HepG2 (cell line): ENCODE measurements around the gene GSTA5. TPM values are rescaled to one million over a fixed set of nuclear protein-coding genes. Genes with fewer than 3 reads are reported as not detected.

Source experiments
- ARID2 ChIP-seq: sonication (generic); formaldehyde crosslinking; IDR thresholded peaks from 2 replicates; pipeline ENCODE4 v1.8.1; 2022; ENCODE audit warnings: mild to moderate bottlenecking, missing genetic modification reagents, borderline replicate concordance
- HHEX ChIP-seq: IDR thresholded peaks from 2 replicates; pipeline ENCODE4 v1.6.1; 2016; ENCODE audit warnings: control low read depth
- HNRNPH1 ChIP-seq: fragments of 200-400 bp; formaldehyde crosslinking; optimal IDR thresholded peaks from 2 replicates; pipeline ENCODE3; 2017; ENCODE audit warnings: mild to moderate bottlenecking, low read depth, low read length
- HOXA7 ChIP-seq: sonication (generic); formaldehyde crosslinking; IDR thresholded peaks from 2 replicates; pipeline ENCODE4 v1.8.1; 2022; ENCODE audit warnings: mild to moderate bottlenecking, missing genetic modification reagents, moderate library complexity
- NCOA5 ChIP-seq: sonication (generic); formaldehyde crosslinking; IDR thresholded peaks from 2 replicates; pipeline ENCODE4 v1.4.0; 2020; ENCODE audit warnings: missing genetic modification reagents
- NFYB ChIP-seq: sonication (generic); formaldehyde crosslinking; IDR thresholded peaks from 2 replicates; pipeline ENCODE4 v1.4.0; 2020; ENCODE audit warnings: missing genetic modification reagents
- NONO ChIP-seq, 2 experiments: fragments of 450-650 bp in 1 of 2; sonication (generic) in 1 of 2; formaldehyde crosslinking in 1 of 2; IDR thresholded peaks in 1 of 2; conservative IDR thresholded peaks in 1 of 2; 2 replicates each; pipeline versions ENCODE4 v1.6.1 to v1.8.0; 2017 to 2022; ENCODE audit warnings: mild to moderate bottlenecking in 1 of 2, missing genetic modification reagents in 1 of 2, moderate library complexity in 1 of 2
- PHF8 ChIP-seq: sonication (generic); formaldehyde crosslinking; IDR thresholded peaks from 2 replicates; pipeline ENCODE4 v1.5.0; 2020; ENCODE audit warnings: missing genetic modification reagents
- SIN3B ChIP-seq: fragments of 150-350 bp; IDR thresholded peaks from 2 replicates; pipeline ENCODE4 v1.6.1; 2014; ENCODE audit warnings: low read length
- ZFAT ChIP-seq: sonication (generic); formaldehyde crosslinking; conservative IDR thresholded peaks from 2 replicates; pipeline ENCODE4 v1.8.1; 2023; ENCODE audit warnings: missing genetic modification reagents, inconsistent platforms
- ZNF121 ChIP-seq: sonication (generic); formaldehyde crosslinking; IDR thresholded peaks from 2 replicates; pipeline ENCODE4 v1.5.0; 2020; ENCODE audit warnings: mild to moderate bottlenecking, missing genetic modification reagents
- ZNF234 ChIP-seq: sonication (generic); formaldehyde crosslinking; conservative IDR thresholded peaks from 2 replicates; pipeline ENCODE4 v1.5.1; 2020; ENCODE audit warnings: mild to moderate bottlenecking, missing genetic modification reagents
- ZNF264 ChIP-seq: sonication (generic); formaldehyde crosslinking; IDR thresholded peaks from 2 replicates; pipeline ENCODE4 v1.4.0; 2020; ENCODE audit warnings: missing genetic modification reagents
- ZNF44 ChIP-seq: sonication (generic); formaldehyde crosslinking; IDR thresholded peaks from 2 replicates; pipeline ENCODE4 v1.5.1; 2020; ENCODE audit warnings: mild to moderate bottlenecking, missing genetic modification reagents
- ZNF7 ChIP-seq: IDR thresholded peaks from 2 replicates; pipeline ENCODE4 v1.6.1; 2016; ENCODE audit warnings: missing biosample characterization, missing genetic modification reagents
- ZNF749 ChIP-seq: sonication (generic); formaldehyde crosslinking; IDR thresholded peaks from 2 replicates; pipeline ENCODE4 v1.8.0; 2022; ENCODE audit warnings: mild to moderate bottlenecking, missing genetic modification reagents, moderate library complexity, borderline replicate concordance
- ZNF766 ChIP-seq: sonication (generic); formaldehyde crosslinking; IDR thresholded peaks from 2 replicates; pipeline ENCODE4 v1.5.0; 2020; ENCODE audit warnings: missing genetic modification reagents, borderline replicate concordance
- polyA plus RNA-seq, 8 experiments: library from polyadenylated mRNA; depleted of rRNA in 3 of 8; stranded (reverse) in 7 of 8; unstranded in 1 of 8; fragments of >200 nt; fragmentation: Illumina TruSeq in 4 of 8; extraction: Trizol in 4 of 8; gene quantifications; 2 replicates each; pipeline versions ENCODE4 v1.2.1 to v1.2.3, GENCODE V29; 2011 to 2016; ENCODE audit warnings: low read depth in 4 of 8, missing spikeins in 1 of 8, mixed read lengths in 1 of 8; ENCODE audit not compliant: insufficient read depth in 1 of 8
- total RNA-seq, 5 experiments: library from RNA; depleted of rRNA; stranded (reverse); fragments of >200 nt; fragmentation: Illumina TruSeq; extraction: Trizol; gene quantifications; 2 replicates each; pipeline ENCODE4 v1.2.3, GENCODE V29; 2016; ENCODE audit warnings: low read depth in 1 of 5
- TF ChIP-seq, protein P1 (sequence below): sonication (generic); formaldehyde crosslinking; IDR thresholded peaks from 2 replicates; pipeline ENCODE4 v1.4.0; 2020; ENCODE audit warnings: missing genetic modification reagents, borderline replicate concordance
- TF ChIP-seq, protein P2 (sequence below): sonication (generic); formaldehyde crosslinking; IDR thresholded peaks from 2 replicates; pipeline ENCODE4 v1.4.0; 2020; ENCODE audit warnings: mild to moderate bottlenecking, low read depth, missing genetic modification reagents
- TF ChIP-seq, protein P3 (sequence below): sonication (generic); formaldehyde crosslinking; IDR thresholded peaks from 2 replicates; pipeline ENCODE4 v1.5.1; 2020; ENCODE audit warnings: mild to moderate bottlenecking, missing genetic modification reagents

Gene GSTA5
- total and polyA plus RNA-seq, 2 of the 13 experiments (the other 11 are each of a cell fraction or from before 2014, with no cell fraction given): not detected

DNA sequence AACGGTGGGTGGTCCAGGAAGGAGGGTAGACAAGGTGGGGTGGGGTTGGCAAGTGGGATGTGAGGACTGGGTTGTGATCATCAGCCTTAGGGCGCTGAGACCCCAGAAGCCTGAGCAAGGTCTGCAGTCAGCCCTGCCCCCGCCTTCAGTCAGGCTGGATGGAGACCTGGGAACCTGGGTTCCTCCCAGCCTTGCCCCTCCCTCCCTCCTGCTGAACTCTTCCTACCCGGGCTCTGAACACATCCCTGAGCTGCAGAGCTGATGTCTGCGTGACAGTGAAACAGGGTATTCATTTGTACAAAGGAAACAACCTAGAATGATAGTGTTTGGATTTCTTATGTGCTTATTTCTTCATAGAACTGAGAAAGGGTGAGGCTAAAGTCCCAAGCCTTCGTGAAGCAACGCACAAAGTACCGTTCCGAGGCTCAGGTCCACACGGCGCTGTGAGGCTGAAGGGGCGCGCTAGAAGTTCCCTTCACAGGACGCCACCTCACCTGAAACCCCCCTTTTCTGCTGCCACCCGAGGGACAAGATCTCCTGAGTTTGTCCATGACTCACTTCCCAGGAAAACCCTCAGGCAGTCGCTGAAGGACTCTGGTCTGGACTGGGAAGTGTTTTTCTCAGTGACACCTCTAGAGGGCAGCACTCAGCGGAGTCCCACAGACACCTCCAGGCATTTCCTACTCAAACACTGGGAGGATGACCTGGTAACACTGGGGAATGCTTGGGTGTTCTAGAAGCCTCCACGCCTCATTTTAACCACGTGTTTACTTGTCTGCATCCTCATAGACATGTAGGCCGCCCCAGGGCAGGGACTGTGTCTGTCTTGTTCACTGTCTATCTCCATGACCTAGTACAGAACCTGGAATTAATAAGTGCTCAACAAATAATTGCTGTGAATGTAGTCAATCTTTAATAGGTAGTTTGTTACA is 1.2 kb downstream of the GSTA5 start (continued):
- TF ChIP-seq NFYB (CRISPR knock-in tag): no peak
- no peak for TF ChIP-seq HHEX
- TF ChIP-seq HNRNPH1: no peak
- TF ChIP-seq, protein P1, sequence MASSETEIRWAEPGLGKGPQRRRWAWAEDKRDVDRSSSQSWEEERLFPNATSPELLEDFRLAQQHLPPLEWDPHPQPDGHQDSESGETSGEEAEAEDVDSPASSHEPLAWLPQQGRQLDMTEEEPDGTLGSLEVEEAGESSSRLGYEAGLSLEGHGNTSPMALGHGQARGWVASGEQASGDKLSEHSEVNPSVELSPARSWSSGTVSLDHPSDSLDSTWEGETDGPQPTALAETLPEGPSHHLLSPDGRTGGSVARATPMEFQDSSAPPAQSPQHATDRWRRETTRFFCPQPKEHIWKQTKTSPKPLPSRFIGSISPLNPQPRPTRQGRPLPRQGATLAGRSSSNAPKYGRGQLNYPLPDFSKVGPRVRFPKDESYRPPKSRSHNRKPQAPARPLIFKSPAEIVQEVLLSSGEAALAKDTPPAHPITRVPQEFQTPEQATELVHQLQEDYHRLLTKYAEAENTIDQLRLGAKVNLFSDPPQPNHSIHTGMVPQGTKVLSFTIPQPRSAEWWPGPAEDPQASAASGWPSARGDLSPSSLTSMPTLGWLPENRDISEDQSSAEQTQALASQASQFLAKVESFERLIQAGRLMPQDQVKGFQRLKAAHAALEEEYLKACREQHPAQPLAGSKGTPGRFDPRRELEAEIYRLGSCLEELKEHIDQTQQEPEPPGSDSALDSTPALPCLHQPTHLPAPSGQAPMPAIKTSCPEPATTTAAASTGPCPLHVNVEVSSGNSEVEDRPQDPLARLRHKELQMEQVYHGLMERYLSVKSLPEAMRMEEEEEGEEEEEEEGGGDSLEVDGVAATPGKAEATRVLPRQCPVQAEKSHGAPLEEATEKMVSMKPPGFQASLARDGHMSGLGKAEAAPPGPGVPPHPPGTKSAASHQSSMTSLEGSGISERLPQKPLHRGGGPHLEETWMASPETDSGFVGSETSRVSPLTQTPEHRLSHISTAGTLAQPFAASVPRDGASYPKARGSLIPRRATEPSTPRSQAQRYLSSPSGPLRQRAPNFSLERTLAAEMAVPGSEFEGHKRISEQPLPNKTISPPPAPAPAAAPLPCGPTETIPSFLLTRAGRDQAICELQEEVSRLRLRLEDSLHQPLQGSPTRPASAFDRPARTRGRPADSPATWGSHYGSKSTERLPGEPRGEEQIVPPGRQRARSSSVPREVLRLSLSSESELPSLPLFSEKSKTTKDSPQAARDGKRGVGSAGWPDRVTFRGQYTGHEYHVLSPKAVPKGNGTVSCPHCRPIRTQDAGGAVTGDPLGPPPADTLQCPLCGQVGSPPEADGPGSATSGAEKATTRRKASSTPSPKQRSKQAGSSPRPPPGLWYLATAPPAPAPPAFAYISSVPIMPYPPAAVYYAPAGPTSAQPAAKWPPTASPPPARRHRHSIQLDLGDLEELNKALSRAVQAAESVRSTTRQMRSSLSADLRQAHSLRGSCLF (CRISPR knock-in tag): no peak
- no peak for TF ChIP-seq ZNF44
- no peak for TF ChIP-seq SIN3B
- TF ChIP-seq ZNF7 (CRISPR knock-in tag): no peak
- TF ChIP-seq ZFAT (CRISPR knock-in tag): no peak
- no peak for TF ChIP-seq ZNF234
- peak; percentile 62; the same call in 1 of the 2 replicates for TF ChIP-seq ZNF264 (CRISPR knock-in tag)
- TF ChIP-seq, protein P2, sequence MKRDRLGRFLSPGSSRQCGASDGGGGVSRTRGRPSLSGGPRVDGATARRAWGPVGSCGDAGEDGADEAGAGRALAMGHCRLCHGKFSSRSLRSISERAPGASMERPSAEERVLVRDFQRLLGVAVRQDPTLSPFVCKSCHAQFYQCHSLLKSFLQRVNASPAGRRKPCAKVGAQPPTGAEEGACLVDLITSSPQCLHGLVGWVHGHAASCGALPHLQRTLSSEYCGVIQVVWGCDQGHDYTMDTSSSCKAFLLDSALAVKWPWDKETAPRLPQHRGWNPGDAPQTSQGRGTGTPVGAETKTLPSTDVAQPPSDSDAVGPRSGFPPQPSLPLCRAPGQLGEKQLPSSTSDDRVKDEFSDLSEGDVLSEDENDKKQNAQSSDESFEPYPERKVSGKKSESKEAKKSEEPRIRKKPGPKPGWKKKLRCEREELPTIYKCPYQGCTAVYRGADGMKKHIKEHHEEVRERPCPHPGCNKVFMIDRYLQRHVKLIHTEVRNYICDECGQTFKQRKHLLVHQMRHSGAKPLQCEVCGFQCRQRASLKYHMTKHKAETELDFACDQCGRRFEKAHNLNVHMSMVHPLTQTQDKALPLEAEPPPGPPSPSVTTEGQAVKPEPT (CRISPR knock-in tag): peak; percentile 40; the same call in 1 of the 2 replicates
- TF ChIP-seq, protein P3, sequence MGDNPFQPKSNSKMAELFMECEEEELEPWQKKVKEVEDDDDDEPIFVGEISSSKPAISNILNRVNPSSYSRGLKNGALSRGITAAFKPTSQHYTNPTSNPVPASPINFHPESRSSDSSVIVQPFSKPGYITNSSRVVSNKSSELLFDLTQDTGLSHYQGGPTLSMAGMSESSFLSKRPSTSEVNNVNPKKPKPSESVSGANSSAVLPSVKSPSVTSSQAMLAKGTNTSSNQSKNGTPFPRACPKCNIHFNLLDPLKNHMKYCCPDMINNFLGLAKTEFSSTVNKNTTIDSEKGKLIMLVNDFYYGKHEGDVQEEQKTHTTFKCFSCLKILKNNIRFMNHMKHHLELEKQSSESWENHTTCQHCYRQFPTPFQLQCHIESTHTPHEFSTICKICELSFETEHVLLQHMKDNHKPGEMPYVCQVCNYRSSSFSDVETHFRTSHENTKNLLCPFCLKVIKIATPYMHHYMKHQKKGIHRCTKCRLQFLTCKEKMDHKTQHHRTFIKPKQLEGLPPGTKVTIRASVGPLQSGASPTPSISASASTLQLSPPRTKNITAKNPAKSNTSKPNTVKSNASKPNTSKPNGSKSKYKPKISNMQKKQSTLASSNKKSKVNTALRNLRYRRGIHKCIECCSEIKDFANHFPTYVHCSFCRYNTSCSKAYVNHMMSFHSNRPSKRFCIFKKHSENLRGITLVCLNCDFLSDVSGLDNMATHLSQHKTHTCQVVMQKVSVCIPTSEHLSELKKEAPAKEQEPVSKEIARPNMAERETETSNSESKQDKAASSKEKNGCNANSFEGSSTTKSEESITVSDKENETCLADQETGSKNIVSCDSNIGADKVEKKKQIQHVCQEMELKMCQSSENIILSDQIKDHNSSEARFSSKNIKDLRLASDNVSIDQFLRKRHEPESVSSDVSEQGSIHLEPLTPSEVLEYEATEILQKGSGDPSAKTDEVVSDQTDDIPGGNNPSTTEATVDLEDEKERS (CRISPR knock-in tag): 0 out of 2 replicates have a peak, but pooled peaks have one; percentile 59
- no peak for TF ChIP-seq ZNF121 (CRISPR knock-in tag)
- TF ChIP-seq NCOA5 (CRISPR knock-in tag): no peak
- TF ChIP-seq PHF8 (CRISPR knock-in tag): no peak
- no peak for TF ChIP-seq NONO (IDR thresholded peaks at IDR 0.05)
- TF ChIP-seq NONO (CRISPR knock-in tag; conservative IDR thresholded peaks at IDR 0.05): no peak
- TF ChIP-seq ARID2: no peak
- TF ChIP-seq ZNF766 (CRISPR knock-in tag): 0 out of 2 replicates have a peak, but pooled peaks have one; percentile 39
- no peak for TF ChIP-seq HOXA7 (CRISPR knock-in tag)
- TF ChIP-seq ZNF749 (CRISPR knock-in tag): 0 out of 2 replicates have a peak, but pooled peaks have one; percentile 73
